CD4-positive, alpha-beta T cell treated with Interleukin-15 for 4 hours (primary cell): Measurements from ENCODE around the gene AP4E1.
"Not testable (repeated sequence)": the region's sequence is repeated elsewhere in the genome, so short reads cannot be mapped to it uniquely, and the experiment has no call there.

Experiments used
- DNase-seq: peaks from one replicate; pipeline ENCODE4 v3.0.0-alpha.2; 2020; ENCODE audit warnings: low spot score

Gene AP4E1

GRCh38 chr15:50950745-50951144 is 42.3 kb downstream of the AP4E1 start:
- DNase-seq: not testable (repeated sequence)

- DNase-seq: no peak
Measured at GRCh38 chr15:50953302-50953701, 44.8 kb downstream of the AP4E1 start.

DNA sequence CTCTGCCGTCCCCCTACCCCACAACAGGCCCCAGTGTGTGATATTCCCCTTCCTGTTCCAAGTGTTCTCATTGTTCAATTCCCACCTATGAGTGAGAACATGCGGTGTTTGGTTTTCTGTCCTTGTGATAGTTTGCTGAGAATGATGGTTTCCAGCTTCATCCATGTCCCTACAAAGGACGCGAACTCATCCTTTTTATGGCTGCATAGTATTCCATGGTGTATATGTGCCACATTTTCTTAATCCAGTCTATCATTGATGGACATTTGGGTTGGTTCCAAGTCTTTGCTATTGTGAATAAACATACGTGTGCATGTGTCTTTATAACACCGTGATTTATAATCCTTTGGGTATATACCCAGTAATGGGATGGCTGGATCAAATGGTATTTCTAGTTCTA is 46.4 kb downstream of the AP4E1 start:
- DNase-seq: not testable (repeated sequence)

- DNase-seq: no peak
Measured at GRCh38 chr15:50959717-50960116, 51.2 kb downstream of the AP4E1 start.

- no peak for DNase-seq
Measured at GRCh38 chr15:50964075-50964474, 55.6 kb downstream of the AP4E1 start.

DNA sequence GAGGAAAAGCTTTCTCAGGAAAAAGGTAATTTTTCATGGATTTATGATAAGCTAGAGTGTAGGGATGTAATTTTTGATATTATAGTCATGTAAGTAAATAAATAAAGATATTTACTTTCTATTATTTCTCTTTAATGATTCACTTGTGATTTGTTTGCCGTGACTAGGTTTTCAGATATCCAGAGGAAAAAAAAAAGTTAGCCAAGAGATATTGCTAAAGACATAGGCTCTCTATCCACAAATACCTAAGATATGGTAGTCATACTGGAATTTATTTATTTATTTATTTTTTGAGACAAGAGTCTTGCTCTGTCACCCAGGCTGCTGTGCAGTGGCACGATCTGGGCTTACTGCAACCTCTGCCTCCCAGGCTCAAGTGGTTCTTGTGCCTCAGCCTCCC is 59.9 kb downstream of the AP4E1 start:
- no peak for DNase-seq

- no peak for DNase-seq
Measured at GRCh38 chr15:50970524-50970923, 62.0 kb downstream of the AP4E1 start.

- DNase-seq: no peak
Measured at GRCh38 chr15:50971115-50971514, 62.6 kb downstream of the AP4E1 start.

GRCh38 chr15:50971542-50971941 is 63.1 kb downstream of the AP4E1 start:
- DNase-seq: no peak

- no peak for DNase-seq
Measured at GRCh38 chr15:50973605-50974004, 65.1 kb downstream of the AP4E1 start.

- DNase-seq: no peak
Measured at GRCh38 chr15:50977162-50977561, 68.7 kb downstream of the AP4E1 start.

DNA sequence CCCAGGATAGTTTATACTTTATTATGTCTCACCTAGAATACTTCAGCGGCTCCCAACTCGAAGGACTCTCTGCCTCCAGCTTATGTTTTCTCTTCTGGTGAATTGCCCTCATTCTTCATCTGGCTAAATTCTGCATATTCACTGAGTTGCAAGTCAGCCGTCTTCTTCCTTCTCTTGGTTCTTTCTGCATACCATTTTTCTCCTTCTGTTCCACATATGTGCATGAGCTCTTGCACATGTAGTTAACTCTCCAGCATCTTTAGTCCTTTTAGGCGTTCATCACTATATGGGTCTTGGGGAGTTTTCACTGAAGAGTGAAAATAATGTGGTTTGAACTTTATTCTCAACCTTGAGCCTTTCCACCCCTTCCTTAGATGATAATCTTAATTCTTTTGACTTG is 70.1 kb downstream of the AP4E1 start:
- DNase-seq: no peak

- DNase-seq: no peak
Measured at GRCh38 chr15:50979041-50979440, 70.6 kb downstream of the AP4E1 start.

GRCh38 chr15:50993598-50993997 is 85.1 kb downstream of the AP4E1 start:
- no peak for DNase-seq

DNA sequence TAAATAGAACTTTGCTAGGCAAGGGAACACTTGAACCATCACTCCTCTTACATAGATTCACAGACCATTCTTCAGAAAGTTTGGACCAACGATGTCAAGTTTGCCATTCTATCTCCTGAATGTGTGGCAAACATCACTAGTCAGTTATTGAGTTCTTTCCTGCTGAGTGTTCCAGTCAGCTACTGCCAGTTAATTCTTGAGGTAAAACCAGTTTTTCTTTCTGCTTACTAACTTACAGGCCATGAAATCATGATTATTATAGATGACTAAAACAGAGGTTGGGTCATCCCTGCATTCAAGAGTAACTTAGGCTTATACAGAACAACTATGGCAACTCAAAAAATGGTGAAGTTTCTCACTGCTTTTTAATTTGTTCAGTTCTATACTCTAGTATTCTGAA is 88.2 kb downstream of the AP4E1 start:
- no peak for DNase-seq

- no peak for DNase-seq
Measured at GRCh38 chr15:50997371-50998051, 89.0 kb downstream of the AP4E1 start.

GRCh38 chr15:51004103-51004551 is 95.6 kb downstream of the AP4E1 start:
- no peak for DNase-seq

DNA sequence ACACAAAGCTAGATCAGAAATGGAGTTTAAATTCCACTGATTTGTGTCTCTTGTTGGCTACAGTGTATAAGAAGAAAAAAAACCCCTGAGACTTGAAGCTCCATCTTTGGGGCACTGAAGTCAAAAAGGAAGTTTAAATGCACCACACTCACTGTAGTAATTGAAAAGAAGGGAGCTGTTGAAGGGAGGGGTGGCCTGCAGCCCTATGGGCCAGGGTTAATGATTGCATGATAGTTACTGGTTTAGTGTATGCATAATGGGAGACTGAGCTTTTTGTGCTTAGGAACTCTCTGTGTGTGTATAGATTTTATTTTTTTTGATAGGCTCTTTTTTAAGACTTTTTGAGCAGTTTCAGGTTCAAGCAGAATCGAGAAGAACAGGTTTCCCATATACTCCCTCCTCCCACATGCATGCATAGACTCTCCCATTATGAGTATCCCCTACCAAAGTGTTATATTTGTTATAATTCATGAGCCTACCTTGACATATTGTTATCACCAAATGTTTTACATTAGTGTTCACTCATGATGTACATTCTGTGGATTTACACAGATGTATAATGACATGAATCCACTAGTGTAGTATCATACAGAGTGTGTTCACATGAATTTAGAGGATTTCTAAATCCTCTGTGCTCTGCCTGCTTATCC is 98.0 kb downstream of the AP4E1 start:
- no peak for DNase-seq

DNA sequence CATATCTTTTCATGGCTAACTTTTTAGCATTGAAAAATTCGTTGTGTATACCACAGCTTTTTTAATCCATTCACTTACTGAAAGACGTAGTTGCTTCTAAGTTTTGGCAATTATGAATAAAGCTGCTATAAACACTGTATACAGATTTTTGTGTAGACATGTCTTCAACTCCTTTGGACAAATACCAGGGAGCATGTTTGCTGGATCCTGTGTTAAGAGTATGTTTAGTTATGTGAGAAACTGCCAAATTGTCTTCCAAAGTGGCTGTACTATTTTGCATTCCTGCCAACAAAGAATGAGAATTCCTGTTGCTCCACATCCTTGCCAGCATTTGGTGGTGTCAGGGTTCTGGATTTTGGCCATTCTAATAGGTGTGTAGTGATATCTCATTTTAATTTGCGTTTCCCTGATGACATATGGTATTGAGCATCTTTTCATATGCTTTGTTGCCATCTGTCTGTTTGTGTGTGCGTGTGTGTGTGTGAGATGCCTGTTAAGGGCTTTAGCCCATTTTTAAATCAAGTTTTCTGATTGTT is 98.7 kb downstream of the AP4E1 start:
- no peak for DNase-seq

DNA sequence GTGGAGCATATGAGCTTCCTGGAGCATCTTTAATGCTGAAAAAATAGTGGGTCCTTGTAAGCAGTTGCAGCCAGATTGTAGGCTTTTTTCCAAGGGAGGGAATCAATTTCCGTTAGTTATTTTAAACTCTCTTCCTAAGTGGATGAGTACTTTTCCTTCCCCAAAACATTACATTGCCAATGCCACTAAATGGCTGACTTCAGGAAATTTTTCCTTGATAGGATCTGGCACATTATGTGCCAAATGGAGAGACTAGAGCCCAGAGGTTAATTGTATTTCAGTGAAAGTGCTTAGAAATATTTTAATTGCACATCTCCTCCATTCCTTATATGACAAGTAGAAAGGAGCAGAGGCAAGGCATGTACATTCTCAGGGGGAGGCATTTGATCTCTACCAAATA is 102.7 kb downstream of the AP4E1 start:
- DNase-seq: no peak

DNA sequence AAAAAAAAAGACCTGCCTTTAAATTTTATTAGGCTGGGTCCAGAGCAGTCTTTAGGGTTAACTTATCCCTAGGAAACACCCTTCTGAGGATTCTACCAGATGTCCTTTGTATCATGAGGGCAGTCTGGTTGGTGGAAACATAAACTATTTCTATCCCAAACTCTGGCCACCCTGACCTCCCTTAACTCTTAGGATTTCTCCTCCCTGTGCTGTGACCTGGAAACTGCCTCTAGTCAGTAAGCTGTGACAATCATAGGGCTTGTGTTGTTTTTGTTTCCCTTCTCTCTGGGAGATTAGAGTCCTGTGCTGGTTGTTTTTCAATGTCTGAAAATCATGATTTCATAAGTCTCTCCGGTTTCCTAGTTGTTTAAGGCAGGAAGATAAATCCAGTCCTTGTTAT is 108.1 kb downstream of the AP4E1 start:
- no peak for DNase-seq

DNA sequence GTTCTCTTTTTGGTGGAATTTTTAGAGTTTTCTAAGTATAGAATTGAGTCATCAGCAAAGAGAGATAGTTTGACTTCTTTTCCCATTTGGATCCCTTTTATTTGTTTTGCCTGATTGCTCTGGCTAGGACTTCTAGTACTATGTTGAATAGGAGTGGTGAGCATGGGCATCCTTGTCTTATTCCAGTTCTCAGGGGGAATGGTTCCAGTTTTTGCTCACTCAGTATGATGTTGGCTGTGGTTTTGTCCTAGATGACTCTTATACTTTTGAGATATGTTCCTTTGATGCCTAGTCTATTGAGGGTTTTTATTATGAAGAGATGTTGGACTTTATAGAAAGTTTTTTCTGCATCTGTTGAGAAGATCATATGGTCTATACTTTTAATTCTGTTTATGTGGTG is 113.7 kb downstream of the AP4E1 start:
- DNase-seq: no peak

DNA sequence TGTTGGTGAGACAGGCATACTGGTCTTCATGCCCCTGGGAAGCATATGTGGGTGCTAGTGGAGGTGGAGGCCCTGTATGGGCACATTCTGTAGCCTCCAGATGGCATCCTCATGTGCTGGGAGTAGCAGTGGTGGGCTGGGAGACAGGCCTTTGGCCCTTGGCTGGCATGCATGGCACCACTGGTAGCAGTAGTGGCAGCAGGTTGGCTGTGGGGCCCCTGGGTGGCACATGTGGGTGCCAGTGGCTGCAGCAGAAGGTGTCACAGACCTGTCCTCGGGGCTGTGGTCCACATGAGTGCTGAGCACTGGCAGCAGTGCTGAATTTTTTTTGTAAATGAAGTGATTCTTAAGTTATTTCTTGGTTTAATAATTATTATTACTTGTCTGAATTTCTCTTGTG is 115.0 kb downstream of the AP4E1 start:
- DNase-seq: no peak
